ENCODE results near the gene CFAP46.
"Not testable (repeated sequence)": the region's sequence is repeated elsewhere in the genome, so short reads cannot be mapped to it uniquely, and the experiment has no call there.

Gene CFAP46

GRCh38 chr10:132943791-132944404 lies 1.5 kb upstream of the CFAP46 start:
- DNase-seq = no peak

GRCh38 chr10:132943058-132943790 lies 854 bp upstream of the CFAP46 start:
- DNase-seq = no peak

DNA sequence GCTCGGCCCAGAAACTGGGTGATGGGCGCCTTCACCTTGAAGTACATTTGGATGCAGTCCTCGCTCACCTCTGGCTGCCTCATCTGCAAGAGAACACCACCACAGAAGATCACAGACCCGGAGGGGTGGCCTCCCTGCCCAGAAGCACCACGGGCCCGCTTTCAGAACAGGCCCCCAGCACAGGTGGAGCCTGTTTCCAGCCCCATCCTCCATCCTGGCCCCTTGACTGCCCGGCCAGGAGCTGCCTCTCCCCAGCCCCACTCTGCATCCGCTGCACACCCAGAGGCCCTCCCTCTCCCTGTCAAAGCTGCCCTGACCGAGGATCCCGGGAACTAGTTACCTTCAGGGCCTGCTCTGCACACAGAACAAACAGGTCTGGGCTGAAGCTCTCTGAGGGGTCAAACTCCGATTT lies 724 bp downstream of the CFAP46 start:
- no peak for DNase-seq

GRCh38 chr10:132940791-132941465 lies 1.4 kb downstream of the CFAP46 start:
- DNase-seq = no peak

GRCh38 chr10:132939957-132940790 lies 2.2 kb downstream of the CFAP46 start:
- no peak for DNase-seq

DNA sequence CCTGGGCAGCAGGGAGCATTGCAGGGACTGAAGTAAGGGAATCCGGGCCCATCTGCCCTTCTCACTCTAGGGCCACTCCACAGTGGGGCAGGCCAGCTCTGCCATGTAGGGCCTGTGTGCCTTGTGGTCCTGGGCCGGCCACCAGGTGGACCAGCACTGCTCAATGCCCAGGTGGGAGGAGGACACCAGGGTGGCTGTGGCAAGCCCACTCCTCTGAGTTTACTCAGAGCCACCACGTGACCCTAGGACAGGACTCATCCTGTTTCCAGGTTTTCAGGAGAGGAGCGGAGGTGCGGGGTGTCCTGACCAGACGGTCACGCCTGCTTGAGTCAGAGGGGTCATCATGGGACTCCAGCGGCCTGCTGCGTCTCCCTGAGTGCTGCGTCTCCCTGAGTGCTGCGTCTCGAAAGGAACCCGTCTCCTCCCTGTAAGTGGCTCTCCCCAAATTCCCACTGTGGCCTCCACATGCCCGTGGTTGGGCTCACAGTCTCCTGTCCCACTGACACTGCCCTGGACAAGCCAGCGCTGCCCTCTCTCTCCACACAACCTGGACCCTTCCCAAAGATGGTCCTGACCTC lies 2.9 kb downstream of the CFAP46 start:
- DNase-seq = no peak

DNA sequence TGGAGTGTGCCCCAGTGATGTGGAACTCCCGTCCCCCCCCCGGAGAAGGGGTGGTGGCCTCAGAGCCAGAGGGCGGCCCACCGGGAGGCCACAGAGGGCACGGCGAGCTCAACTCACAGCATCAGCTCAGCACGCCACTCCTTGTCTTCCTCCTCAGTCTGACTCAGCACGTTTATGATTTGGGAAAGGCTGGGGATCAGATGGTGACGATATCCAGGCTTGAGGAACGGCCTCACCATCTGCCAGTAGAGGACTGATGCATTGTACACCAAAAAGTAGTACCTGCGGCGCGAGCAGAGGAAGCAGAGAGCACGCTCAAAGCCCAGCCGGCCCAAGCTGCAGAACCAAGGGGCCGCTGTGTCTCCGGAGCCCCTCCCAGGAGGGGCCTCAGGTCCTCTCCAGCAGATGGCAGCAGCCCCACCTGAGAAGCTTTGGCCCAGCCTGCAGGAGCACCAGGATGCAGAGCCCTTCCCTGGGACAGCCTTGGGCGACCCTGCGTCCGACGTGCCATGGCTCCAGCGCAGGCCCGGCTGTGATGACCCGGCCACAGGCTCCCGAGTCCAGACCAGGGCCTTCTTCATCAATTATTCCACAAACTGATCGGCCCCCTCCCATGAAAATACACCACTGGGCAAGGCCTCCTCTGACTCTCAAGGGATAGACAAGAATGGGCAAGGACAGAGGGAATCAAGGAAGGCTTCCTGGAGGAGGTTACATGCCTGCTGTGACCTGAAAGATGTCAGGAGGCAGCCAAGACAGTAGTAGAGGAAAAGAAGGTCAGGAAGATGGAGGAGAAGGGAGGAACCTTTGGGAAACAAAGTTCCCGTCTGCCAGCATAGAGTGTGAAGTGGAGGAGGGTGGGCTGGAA lies 3.7 kb downstream of the CFAP46 start:
- DNase-seq = no peak

- DNase-seq = no peak
These were observed 4.5 kb downstream of the CFAP46 start for GRCh38 chr10:132937861-132938260.

- DNase-seq = no peak
These were observed 7.4 kb downstream of the CFAP46 start for GRCh38 chr10:132934953-132935352.

GRCh38 chr10:132933308-132934042 lies 8.9 kb downstream of the CFAP46 start:
- no peak for DNase-seq

DNA sequence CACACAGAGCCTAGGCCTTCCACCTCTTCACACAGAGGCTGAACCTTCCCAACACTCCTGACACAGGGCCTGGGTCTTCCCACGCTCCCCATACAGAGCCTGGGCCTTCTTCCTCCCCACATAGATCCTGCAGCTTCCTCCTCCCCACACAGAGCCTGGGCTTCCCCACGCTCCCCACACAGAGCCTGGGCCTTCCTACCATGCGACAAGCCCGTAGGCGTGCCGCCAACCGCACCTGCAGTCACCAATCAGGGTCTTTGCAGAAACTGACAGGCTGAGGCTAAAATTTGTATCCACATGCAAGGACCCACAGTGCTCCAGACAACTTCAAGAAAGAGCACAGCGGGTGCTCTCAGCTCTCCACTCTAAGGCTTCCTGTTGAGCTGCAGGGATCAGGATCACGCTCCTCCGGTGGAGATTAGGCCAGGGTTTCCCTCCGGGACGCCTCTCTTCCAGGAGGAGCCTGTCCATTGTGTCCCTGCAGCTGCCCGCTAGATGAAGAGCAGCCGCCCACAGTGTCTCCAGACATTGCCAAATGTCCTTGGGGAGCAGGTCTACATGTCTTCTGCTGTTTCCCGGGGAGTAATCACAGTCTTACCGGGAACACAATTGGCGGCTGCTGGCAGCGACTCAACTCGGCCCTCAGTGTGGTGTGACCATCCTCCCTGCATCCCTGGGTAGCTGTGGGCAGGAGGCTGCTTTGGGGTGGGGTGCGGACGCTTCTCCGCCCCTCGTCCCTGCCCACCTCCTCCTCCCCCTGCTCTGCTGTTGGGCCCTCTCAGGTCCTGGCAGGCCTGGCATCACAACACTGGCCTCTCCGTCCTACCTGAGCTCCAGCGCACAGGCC lies 9.7 kb downstream of the CFAP46 start:
- no peak for DNase-seq

GRCh38 chr10:132931258-132932250 lies 10.8 kb downstream of the CFAP46 start:
- DNase-seq = not testable (repeated sequence)

DNA sequence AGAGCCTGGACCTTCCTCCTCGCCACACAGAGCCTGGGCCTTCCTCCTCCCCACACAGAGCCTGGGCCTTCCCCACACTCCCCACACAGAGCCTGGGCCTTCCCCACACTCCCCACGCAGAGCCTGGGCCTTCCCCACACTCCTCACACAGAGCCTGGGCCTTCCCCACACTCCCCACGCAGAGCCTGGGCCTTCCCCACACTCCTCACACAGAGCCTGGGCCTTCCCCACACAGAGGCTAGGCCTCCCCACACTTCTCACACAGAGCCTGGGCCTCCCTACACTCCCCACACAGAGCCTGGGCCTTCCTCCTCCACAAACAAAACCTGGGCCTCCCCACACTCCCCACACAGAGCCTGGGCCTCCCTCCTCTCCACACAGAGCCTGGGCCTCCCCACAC lies 11.7 kb downstream of the CFAP46 start:
- not testable (repeated sequence) for DNase-seq

- no peak for DNase-seq
These were observed 12.3 kb downstream of the CFAP46 start for GRCh38 chr10:132929953-132930548.

- DNase-seq = no peak
These were observed 12.9 kb downstream of the CFAP46 start for GRCh38 chr10:132929480-132929879.

- DNase-seq = no peak
These were observed 14.1 kb downstream of the CFAP46 start for GRCh38 chr10:132928261-132928660.

DNA sequence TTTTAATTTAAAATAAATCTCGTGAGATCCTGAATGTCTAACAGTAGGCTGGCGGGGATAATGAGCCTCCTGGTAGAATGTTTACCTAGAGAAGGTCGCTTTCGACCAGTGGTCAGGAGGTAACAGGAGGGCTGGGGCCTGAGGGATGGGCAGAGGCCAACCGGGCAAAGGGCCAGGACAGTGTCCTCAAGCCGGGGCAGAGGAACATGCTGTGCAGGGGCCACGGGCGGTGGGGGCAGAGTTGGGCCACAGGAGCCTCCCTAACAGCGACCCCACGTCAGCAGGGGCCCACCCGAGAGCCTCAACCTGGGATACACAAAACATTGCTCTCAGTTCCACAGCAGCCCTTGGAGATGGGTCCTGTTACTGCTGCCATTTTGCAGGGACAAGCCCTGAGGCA lies 14.5 kb downstream of the CFAP46 start:
- no peak for DNase-seq

Measured in NCI-H2107 (cell line).